Measurements from ENCODE around the gene METTL9.
A peak's percentile ranks its signal among the peaks of the same experiment; 100 is the strongest.
"Not testable (repeated sequence)": the region's sequence is repeated elsewhere in the genome, so short reads cannot be mapped to it uniquely, and the experiment has no call there.

METTL9 gene

GRCh38 chr16:21599122-21600030 is at the start of gene METTL9:
Gene METTL9 (plus strand): TSS chr16:21599577. CDS start chr16:21599734, 157 bp downstream.
- peak; percentile 92 for DNase-seq

DNA sequence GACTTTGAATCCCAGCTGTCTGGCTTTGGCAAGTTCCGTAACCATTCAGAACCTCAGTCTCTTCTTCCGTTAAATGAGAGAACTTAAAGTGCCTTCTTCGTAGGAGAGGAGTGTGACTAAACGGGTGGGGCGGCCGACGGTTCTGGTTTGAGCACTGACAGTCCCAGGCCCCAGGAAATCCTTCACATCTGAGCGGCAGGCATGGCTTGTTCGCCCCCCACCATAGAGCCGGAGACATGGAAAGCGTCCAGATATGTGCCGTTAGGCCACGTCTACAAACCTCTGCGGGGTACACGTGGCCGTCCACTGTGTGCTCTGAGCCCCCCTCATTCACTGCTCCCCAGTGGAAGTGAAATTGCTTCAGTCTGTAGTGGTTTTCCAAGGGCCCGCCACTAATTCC is 49.4 kb upstream of the METTL9 start:
- not testable (repeated sequence) for DNase-seq

GRCh38 chr16:21550435-21550834 is 48.9 kb upstream of the METTL9 start:
- not testable (repeated sequence) for DNase-seq

DNA sequence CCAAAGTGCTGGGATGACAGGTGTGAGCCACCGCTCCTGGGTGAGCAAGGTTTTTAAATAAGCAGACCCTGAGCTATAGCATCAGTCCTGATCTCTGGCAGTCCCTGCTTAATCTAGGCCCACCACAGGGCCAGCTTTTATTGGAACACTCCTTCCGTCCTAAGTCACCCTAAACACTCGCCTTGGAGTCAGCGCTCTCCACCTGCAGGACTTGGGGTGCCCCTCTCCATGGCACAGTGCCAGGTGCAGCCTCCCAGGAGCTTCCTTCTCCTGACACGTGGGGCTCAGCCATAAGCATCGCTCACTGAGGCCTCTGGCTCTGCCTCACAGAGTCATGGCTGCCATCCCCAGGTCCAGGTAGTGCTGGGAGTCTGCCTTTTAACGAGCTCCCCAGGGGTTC is 48.3 kb upstream of the METTL9 start:
- DNase-seq, result not testable (repeated sequence)

- not testable (repeated sequence) for DNase-seq
These were observed 47.8 kb upstream of the METTL9 start for GRCh38 chr16:21551600-21551999.

GRCh38 chr16:21553481-21554296 is 45.7 kb upstream of the METTL9 start:
- DNase-seq, result not testable (repeated sequence)

DNA sequence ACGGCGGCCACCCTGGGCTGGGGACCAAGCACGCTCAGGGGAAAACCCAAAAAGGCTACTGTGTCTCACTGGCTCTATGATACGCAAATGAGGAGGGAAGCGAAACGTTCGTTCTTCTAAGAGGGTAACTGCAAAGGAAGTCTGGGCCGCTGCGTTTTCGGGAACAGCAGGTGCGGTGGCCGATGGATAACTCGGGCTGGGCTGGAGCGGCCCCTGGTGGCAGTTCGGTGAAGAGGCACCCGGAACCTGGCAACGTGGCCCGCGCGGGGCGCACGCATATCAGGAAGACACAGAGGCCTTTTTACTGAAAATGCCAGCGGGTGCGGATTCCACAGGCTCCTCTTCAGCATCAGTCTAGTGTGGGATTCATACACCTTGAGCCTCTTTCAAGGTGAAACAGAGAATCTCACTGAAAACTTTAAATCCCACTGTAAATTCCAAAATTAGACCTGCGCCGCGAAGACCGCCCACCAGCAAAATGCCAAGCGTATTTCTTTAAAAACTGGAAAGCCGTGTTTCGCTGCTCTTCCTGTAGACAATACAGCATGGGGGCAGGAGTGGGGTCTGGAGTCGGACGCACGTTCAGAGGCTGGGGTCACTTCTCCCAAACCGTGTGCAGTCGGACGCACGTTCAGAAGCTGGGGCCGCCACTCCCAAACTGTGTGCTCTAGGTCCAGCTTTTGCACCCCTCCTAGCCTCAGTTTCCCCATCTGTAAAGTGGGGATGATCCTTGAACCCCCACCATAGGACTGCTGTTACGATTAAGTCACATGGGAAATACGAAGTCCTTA is 44.4 kb upstream of the METTL9 start:
- DNase-seq, result peak; percentile 64

GRCh38 chr16:21555621-21556020 is 43.8 kb upstream of the METTL9 start:
- not testable (repeated sequence) for DNase-seq

DNA sequence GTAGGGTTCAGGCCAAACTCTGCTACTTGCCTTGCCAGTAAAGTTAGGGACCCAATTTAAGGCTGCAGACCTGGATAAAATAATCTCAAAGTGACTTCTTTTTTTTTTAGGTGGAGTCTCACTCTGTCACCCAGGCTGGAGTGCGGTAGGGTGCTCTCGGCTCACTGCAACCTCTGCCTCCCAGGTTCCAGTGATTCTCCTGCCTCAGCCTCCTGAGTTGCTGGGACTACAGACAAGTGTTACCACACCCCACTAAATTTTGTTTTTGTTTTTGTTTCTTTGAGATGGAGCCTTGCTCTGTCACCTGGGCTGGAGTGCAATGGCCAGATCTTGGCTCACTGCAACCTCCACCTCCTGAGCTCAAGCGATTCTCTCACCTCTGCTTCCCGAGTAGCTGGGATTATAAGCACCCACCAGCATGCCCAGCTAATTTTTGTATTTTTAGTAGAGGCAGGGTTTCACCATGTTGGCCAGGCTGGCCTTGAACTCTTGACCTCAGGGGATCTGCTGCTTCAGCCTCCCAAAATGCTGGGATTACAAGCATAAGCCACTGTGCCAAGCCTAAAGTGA is 43.3 kb upstream of the METTL9 start:
- DNase-seq, result not testable (repeated sequence)

GRCh38 chr16:21556651-21557241 is 42.6 kb upstream of the METTL9 start:
- DNase-seq, result peak; percentile 64

DNA sequence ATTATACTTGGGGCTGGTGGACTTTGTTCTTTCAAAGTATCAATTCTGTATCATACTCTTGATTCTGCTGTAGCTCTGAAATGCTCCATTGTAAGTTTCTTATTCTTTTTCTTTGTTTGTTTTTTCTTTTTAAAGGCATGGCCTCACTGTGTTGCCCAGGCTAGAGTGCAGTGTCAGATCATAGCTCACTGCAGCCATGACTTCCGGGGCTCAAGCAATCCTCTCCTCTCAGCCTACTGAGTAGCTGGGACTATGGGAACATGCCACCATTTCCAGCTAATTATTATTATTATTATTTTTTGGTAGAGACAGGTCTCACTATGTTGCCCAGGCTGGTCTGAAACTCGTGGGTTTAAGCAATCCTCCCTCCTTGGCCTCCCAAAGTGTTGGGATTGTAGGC is 38.9 kb upstream of the METTL9 start:
- DNase-seq, result no peak

DNA sequence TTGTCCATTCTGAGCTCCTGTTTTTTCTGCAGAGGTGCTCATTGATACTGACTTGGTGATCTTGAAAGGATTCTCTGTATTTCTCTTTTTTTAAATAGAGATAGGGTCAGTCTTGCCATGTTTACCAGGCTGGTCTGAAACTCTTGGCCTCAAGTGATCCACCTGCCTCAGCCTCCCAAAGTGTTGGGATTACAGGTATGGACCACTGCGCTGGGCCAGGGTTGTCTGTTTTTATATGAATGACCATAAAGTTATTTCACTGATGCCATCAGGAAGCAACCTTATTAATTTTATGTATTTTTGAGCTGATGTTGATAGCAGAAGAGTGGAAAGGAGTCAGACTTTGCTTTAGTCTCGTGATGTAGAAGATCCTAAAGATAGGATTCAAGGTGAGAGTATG is 35.7 kb upstream of the METTL9 start:
- DNase-seq, result no peak

GRCh38 chr16:21564367-21564766 is 35.0 kb upstream of the METTL9 start:
- DNase-seq, result not testable (repeated sequence)

- no peak for DNase-seq
These were observed 33.9 kb upstream of the METTL9 start for GRCh38 chr16:21565507-21565860.

- no peak for DNase-seq
These were observed 33.3 kb upstream of the METTL9 start for GRCh38 chr16:21565861-21566669.

GRCh38 chr16:21566891-21567414 is 32.4 kb upstream of the METTL9 start:
- DNase-seq, result no peak

GRCh38 chr16:21567496-21567895 is 31.9 kb upstream of the METTL9 start:
- not testable (repeated sequence) for DNase-seq

- no peak for DNase-seq
These were observed 30.7 kb upstream of the METTL9 start for GRCh38 chr16:21568502-21569189.

DNA sequence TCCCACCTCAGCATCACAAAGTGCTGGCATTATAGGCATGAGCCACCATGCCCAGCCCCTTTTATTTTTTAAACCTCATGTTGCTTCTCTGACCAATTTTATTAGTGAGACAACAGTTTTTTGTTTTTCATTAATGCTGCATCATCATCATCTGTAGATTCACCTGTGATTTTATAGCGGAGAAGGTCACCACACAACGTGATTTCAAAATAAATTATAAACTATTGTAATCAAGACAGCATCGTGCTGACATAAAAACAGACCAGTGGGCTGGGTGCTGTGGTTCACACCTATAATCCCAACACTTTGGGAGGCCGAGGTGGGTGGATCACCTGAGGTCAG is 28.7 kb upstream of the METTL9 start:
- no peak for DNase-seq

DNA sequence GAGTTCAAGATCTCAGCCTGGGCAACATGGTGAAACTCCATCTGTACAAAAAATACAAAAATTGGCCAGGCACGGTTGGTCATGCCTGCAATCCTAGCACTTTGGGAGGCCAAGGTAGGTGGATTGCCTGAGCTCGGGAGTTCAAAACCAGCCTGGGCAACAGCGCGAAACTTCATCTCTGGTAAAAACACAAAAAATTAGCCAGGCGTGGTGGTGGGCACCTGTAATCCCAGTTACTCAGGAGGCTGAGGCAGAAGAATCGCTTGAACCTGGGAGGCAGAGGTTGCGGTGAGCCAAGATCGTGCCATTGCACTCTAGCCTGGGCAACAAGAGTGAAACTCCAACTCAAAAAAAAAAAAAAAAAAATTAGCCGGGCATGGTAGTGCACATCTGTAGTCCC is 25.9 kb upstream of the METTL9 start:
- not testable (repeated sequence) for DNase-seq

GRCh38 chr16:21574372-21574771 is 25.0 kb upstream of the METTL9 start:
- no peak for DNase-seq
